ENCODE data around the gene SLC16A7. TPM values are rescaled to one million over a fixed set of nuclear protein-coding genes. Genes with fewer than 3 reads are reported as not detected.

The SLC16A7 gene
- polyA plus RNA-seq, 1 donor from 2014 or later = 2.3 TPM

GRCh38 chr12:59620326-59620725 is 24.5 kb downstream of the SLC16A7 start:
- no peak overlapping the region for H3K9ac ChIP-seq (ENCODE audit: low read length)
- H2AFZ ChIP-seq (ENCODE audit: low read depth, low read length) = no peak overlapping the region
- H3K4me2 ChIP-seq (ENCODE audit: low read length) = no peak overlapping the region
- no peaks in the 10 kb centered on the region for H3K79me2 ChIP-seq (replicated peaks; ENCODE audit: insufficient read depth, low read length)
- H3K27ac ChIP-seq (ENCODE audit: low read length) = no peak overlapping the region
- no peaks in the 10 kb centered on the region for H4K20me1 ChIP-seq (ENCODE audit: insufficient read depth)
- H3K27me3 ChIP-seq (ENCODE audit: insufficient read depth, low read depth, low read length) = no peaks in the 10 kb centered on the region
- TF ChIP-seq TAF1 (IDR thresholded peaks at IDR 0.05; ENCODE audit: low read depth) (no peak), POLR2AphosphoS5 (IDR thresholded peaks at IDR 0.05) (no peak), REST (IDR thresholded peaks at IDR 0.05; ENCODE audit: borderline replicate concordance) (no peak), CTCF (IDR thresholded peaks at IDR 0.05; ENCODE audit: poor library complexity, severe bottlenecking) (no peak), RAD21 (conservative IDR thresholded peaks at IDR 0.05) (no peak), SMC3 (conservative IDR thresholded peaks at IDR 0.05; ENCODE audit: poor library complexity) (no peak), EZH2 (IDR thresholded peaks at IDR 0.05; ENCODE audit: borderline replicate concordance, insufficient read depth, low read length, poor library complexity, severe bottlenecking) (no peak), MXI1 (conservative IDR thresholded peaks at IDR 0.05; ENCODE audit: poor library complexity, severe bottlenecking) (no peak), EP300 (conservative IDR thresholded peaks at IDR 0.05; ENCODE audit: poor library complexity, severe bottlenecking) (no peak)
- no peaks in the 10 kb centered on the region for H3F3A ChIP-seq (ENCODE audit: insufficient read depth, low read length, poor library complexity, severe bottlenecking)
- H3K4me3 ChIP-seq (ENCODE audit: low read length) = no peak overlapping the region
- no peaks in the 10 kb centered on the region for H3K36me3 ChIP-seq (ENCODE audit: insufficient read depth, low read length)
- no peaks in the 10 kb centered on the region for H3K9me3 ChIP-seq (ENCODE audit: low read length)
- H3K9me2 ChIP-seq (ENCODE audit: insufficient read depth, low read length) = no peaks in the 10 kb centered on the region

GRCh38 chr12:59624732-59625460 is 29.1 kb downstream of the SLC16A7 start:
- no peak overlapping the region for H3K4me2 ChIP-seq (ENCODE audit: low read length)
- no peak overlapping the region for H3K4me3 ChIP-seq (ENCODE audit: low read length)
- H3F3A ChIP-seq (ENCODE audit: insufficient read depth, low read length, poor library complexity, severe bottlenecking) = no peaks in the 10 kb centered on the region
- no peaks in the 10 kb centered on the region for H3K27me3 ChIP-seq (ENCODE audit: insufficient read depth, low read depth, low read length)
- H3K36me3 ChIP-seq (ENCODE audit: insufficient read depth, low read length) = no peaks in the 10 kb centered on the region
- H3K79me2 ChIP-seq (replicated peaks; ENCODE audit: insufficient read depth, low read length) = no peaks in the 10 kb centered on the region
- H3K27ac ChIP-seq (ENCODE audit: low read length) = no peak overlapping the region
- H3K9me2 ChIP-seq (ENCODE audit: insufficient read depth, low read length) = no peaks in the 10 kb centered on the region
- no peaks in the 10 kb centered on the region for H3K9me3 ChIP-seq (ENCODE audit: low read length)
- H4K20me1 ChIP-seq (ENCODE audit: insufficient read depth) = no peaks in the 10 kb centered on the region
- no peak overlapping the region for H2AFZ ChIP-seq (ENCODE audit: low read depth, low read length)
- no peak overlapping the region for H3K9ac ChIP-seq (ENCODE audit: low read length)
- no peak for TF ChIP-seq SMC3 (conservative IDR thresholded peaks at IDR 0.05; ENCODE audit: poor library complexity)
- TF ChIP-seq REST (IDR thresholded peaks at IDR 0.05; ENCODE audit: borderline replicate concordance) = no peak
- no peak for TF ChIP-seq EP300 (conservative IDR thresholded peaks at IDR 0.05; ENCODE audit: poor library complexity, severe bottlenecking)
- no peak for TF ChIP-seq RAD21 (conservative IDR thresholded peaks at IDR 0.05)
- TF ChIP-seq POLR2AphosphoS5 (IDR thresholded peaks at IDR 0.05) = no peak
- TF ChIP-seq CTCF (IDR thresholded peaks at IDR 0.05; ENCODE audit: poor library complexity, severe bottlenecking) = no peak
- TF ChIP-seq MXI1 (conservative IDR thresholded peaks at IDR 0.05; ENCODE audit: poor library complexity, severe bottlenecking) = no peak
- TF ChIP-seq TAF1 (IDR thresholded peaks at IDR 0.05; ENCODE audit: low read depth) = no peak
- no peak for TF ChIP-seq EZH2 (IDR thresholded peaks at IDR 0.05; ENCODE audit: borderline replicate concordance, insufficient read depth, low read length, poor library complexity, severe bottlenecking)
